Bronchial epithelial cell (primary cell): ENCODE data around the gene ACBD6. TPM values are rescaled to one million over a fixed set of nuclear protein-coding genes. Genes with fewer than 3 reads are reported as not detected.
A peak's percentile ranks its signal among the peaks of the same experiment; 100 is the strongest.

ENCODE experiments used
- DNase-seq: peaks from one replicate; pipeline ENCODE4 v3.0.0-alpha.2; 2010; ENCODE audit warnings: low read depth
- FAIRE-seq: peaks from 2 replicates; lab custom pipeline; 2011; peaks lifted over from hg19 to GRCh38; lab: Jason Lieb, UNC
- H3K27me3 ChIP-seq: 2 replicates; pipeline ENCODE4 v1.5.1; 2011; ENCODE audit warnings: low read length; ENCODE audit not compliant: control insufficient read depth, insufficient read depth
- H3K36me3 ChIP-seq: 2 replicates; pipeline ENCODE4 v1.5.1; 2011; ENCODE audit warnings: low read length; ENCODE audit not compliant: control insufficient read depth, insufficient read depth
- H3K4me3 ChIP-seq: 2 replicates; pipeline ENCODE4 v1.5.1; 2011; ENCODE audit warnings: mild to moderate bottlenecking, low read depth, low read length, control low read depth
- total RNA-seq: library from RNA; depleted of rRNA; stranded (reverse); fragments of >200 nt; gene quantifications from 2 replicates; pipeline ENCODE4 v1.2.1, GENCODE V29; 2014
- TF ChIP-seq, protein P1 (sequence below): IDR thresholded peaks from 2 replicates; pipeline ENCODE4 v1.5.1; 2011; ENCODE audit warnings: mild to moderate bottlenecking, moderate library complexity, low read length, control low read depth, inconsistent platforms; ENCODE audit not compliant: insufficient read depth, severe bottlenecking

The ACBD6 gene
- total RNA-seq, 1 donor from 2014 or later, result 118 TPM

GRCh38 chr1:180248176-180248575, 254.2 kb downstream of the ACBD6 start:
- Histone ChIP-seq H3K36me3 (no peaks in the 10 kb centered on the region), H3K27me3 (peaks cover 4% of the 10 kb centered on the region), H3K4me3 (no peak overlapping the region)
- TF ChIP-seq, protein P1, sequence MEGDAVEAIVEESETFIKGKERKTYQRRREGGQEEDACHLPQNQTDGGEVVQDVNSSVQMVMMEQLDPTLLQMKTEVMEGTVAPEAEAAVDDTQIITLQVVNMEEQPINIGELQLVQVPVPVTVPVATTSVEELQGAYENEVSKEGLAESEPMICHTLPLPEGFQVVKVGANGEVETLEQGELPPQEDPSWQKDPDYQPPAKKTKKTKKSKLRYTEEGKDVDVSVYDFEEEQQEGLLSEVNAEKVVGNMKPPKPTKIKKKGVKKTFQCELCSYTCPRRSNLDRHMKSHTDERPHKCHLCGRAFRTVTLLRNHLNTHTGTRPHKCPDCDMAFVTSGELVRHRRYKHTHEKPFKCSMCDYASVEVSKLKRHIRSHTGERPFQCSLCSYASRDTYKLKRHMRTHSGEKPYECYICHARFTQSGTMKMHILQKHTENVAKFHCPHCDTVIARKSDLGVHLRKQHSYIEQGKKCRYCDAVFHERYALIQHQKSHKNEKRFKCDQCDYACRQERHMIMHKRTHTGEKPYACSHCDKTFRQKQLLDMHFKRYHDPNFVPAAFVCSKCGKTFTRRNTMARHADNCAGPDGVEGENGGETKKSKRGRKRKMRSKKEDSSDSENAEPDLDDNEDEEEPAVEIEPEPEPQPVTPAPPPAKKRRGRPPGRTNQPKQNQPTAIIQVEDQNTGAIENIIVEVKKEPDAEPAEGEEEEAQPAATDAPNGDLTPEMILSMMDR, result no peak
- no peak for DNase-seq
- no peak for FAIRE-seq

GRCh38 chr1:180247580-180247979, 254.8 kb downstream of the ACBD6 start:
- no peaks in the 10 kb centered on the region for H3K36me3 ChIP-seq
- TF ChIP-seq, protein P1, result no peak
- H3K27me3 ChIP-seq, result peaks cover 4% of the 10 kb centered on the region

GRCh38 chr1:180247061-180247460, 255.3 kb downstream of the ACBD6 start:
- Histone ChIP-seq H3K4me3 (no peak overlapping the region), H3K36me3 (no peaks in the 10 kb centered on the region), H3K27me3 (peaks cover 4% of the 10 kb centered on the region)
- DNase-seq (peak; percentile 39), FAIRE-seq (no peak)
- TF ChIP-seq, protein P1, result no peak

More at GRCh38 chr1:180247580-180247979, 254.8 kb downstream of the ACBD6 start:
- no peak for FAIRE-seq
- DNase-seq, result no peak
- H3K4me3 ChIP-seq, result no peak overlapping the region

DNA sequence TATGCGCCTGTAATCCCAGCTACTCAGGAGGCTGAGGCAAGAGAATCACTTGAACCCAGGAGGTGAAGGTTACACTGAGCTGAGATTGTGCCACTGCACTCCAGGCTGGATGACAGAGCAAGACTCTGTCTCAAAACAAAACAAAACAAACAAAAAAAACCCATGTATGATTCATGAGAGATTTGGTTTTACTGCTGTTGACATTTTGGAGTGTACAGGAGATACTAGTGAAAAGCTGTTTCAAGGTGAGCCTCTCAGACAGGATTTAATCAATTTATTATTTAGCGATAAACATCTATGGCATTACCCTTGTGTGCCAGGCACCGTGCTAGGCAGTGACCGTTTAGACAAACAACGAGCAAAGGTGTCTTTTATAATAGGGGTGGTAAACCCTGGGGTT, 255.8 kb downstream of the ACBD6 start:
- H3K4me3 ChIP-seq, result no peak overlapping the region
- FAIRE-seq (no peak), DNase-seq (no peak)
- H3K36me3 ChIP-seq, result no peaks in the 10 kb centered on the region
- TF ChIP-seq, protein P1, result no peak
- peaks cover 4% of the 10 kb centered on the region for H3K27me3 ChIP-seq

DNA sequence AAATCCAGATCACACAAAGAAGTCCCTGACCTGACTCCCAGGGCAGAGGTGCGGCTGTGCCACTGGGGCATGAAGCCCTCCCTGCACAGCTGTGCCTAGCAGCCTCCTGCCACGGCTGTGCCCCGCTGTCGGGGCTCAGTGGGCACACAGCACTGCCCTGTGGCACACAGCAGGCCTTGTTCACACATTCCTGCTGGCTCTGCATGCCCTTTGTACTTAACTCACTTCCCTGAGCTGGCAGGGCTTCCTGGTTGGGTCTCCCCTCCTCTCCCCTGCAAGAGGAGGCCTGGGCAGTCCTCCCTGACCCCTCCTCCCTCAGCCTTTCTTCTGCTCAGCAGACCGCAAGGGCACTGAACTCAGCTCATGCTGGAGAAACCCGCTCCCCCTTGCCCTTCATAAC, 257.5 kb downstream of the ACBD6 start:
- FAIRE-seq (no peak), DNase-seq (no peak)
- H3K36me3 ChIP-seq, result no peaks in the 10 kb centered on the region
- TF ChIP-seq, protein P1, result no peak
- no peak overlapping the region for H3K4me3 ChIP-seq
- H3K27me3 ChIP-seq, result peaks cover 12% of the 10 kb centered on the region
